Trophoblast cell (in vitro differentiated cells and primary cell): ENCODE results near the gene NFKBIB.

Experiments
- DNase-seq, 2 donors: peaks; one replicate each; pipeline ENCODE4 v3.0.0-alpha.2; 2016
- H2AFZ ChIP-seq: 2 replicates; pipeline ENCODE4 v1.6.1; 2013; ENCODE audit warnings: low read length, moderate library complexity, mild to moderate bottlenecking; ENCODE audit not compliant: insufficient read depth, poor library complexity
- H2AK5ac ChIP-seq: 2 replicates; pipeline ENCODE4 v1.6.1; 2013; ENCODE audit warnings: mild to moderate bottlenecking, low read length
- H2BK120ac ChIP-seq: 2 replicates; pipeline ENCODE4 v1.6.1; 2013; ENCODE audit warnings: low read length, mild to moderate bottlenecking, moderate library complexity; ENCODE audit not compliant: insufficient read depth, poor library complexity
- H2BK12ac ChIP-seq: 2 replicates; pipeline ENCODE4 v1.6.1; 2013; ENCODE audit warnings: mild to moderate bottlenecking, low read length, moderate library complexity
- H2BK5ac ChIP-seq: 2 replicates; pipeline ENCODE4 v1.6.1; 2013; ENCODE audit warnings: low read length, low read depth, moderate library complexity, mild to moderate bottlenecking; ENCODE audit not compliant: poor library complexity
- H3K14ac ChIP-seq: 2 replicates; pipeline ENCODE4 v1.6.1; 2013; ENCODE audit warnings: mild to moderate bottlenecking, low read length
- H3K18ac ChIP-seq: 2 replicates; pipeline ENCODE4 v1.6.1; 2013; ENCODE audit warnings: mild to moderate bottlenecking, low read length
- H3K23ac ChIP-seq: 2 replicates; pipeline ENCODE4 v1.6.1; 2013; ENCODE audit warnings: low read length
- H3K27ac ChIP-seq: 2 replicates; pipeline ENCODE4 v1.5.1; 2013; ENCODE audit warnings: low read depth, mild to moderate bottlenecking, inconsistent platforms, low read length, moderate library complexity
- H3K27me3 ChIP-seq: 2 replicates; pipeline ENCODE4 v1.6.1; 2013; ENCODE audit warnings: inconsistent platforms, mild to moderate bottlenecking, low read length, moderate library complexity; ENCODE audit not compliant: insufficient read depth
- H3K36me3 ChIP-seq, 2 experiments: 1 replicate in 1 of 2; 2 replicates in 1 of 2; pipeline ENCODE4 v1.6.1; 2013; ENCODE audit warnings: low read length in 2 of 2, mild to moderate bottlenecking in 2 of 2, moderate library complexity in 1 of 2; ENCODE audit not compliant: insufficient read depth in 2 of 2, control insufficient read depth in 1 of 2
- H3K4ac ChIP-seq: 2 replicates; pipeline ENCODE4 v1.6.1; 2013; ENCODE audit warnings: low read depth, mild to moderate bottlenecking, low read length, moderate library complexity
- H3K4me1 ChIP-seq, 2 experiments: 1 replicate in 1 of 2; 2 replicates in 1 of 2; pipeline ENCODE4 v1.6.1; 2013; ENCODE audit warnings: low read length in 2 of 2, mild to moderate bottlenecking in 2 of 2, moderate library complexity in 1 of 2; ENCODE audit not compliant: insufficient read depth in 2 of 2, control insufficient read depth in 1 of 2
- H3K4me2 ChIP-seq: 2 replicates; pipeline ENCODE4 v1.6.1; 2013; ENCODE audit warnings: inconsistent platforms, mild to moderate bottlenecking, low read length, moderate library complexity
- H3K4me3 ChIP-seq: 2 replicates; pipeline ENCODE4 v1.5.1; 2013; ENCODE audit warnings: mild to moderate bottlenecking, low read depth, low read length, inconsistent platforms
- H3K79me1 ChIP-seq: one replicate; pipeline ENCODE4 v1.6.1; 2013; ENCODE audit warnings: low read length
- H3K79me2 ChIP-seq: 2 replicates; pipeline ENCODE4 v1.6.1; 2013; ENCODE audit warnings: low read length, mild to moderate bottlenecking; ENCODE audit not compliant: control insufficient read depth, insufficient read depth, poor library complexity
- H3K9ac ChIP-seq: 2 replicates; pipeline ENCODE4 v1.6.1; 2013; ENCODE audit warnings: mild to moderate bottlenecking, low read length
- H3K9me3 ChIP-seq: 2 replicates; pipeline ENCODE4 v1.6.1; 2013; ENCODE audit warnings: low read depth, mild to moderate bottlenecking, control low read depth, inconsistent platforms, low read length; ENCODE audit not compliant: insufficient read depth
- H4K12ac ChIP-seq: 2 replicates; pipeline ENCODE4 v1.6.1; 2013; ENCODE audit warnings: low read depth, mild to moderate bottlenecking, low read length, moderate library complexity
- H4K8ac ChIP-seq: 2 replicates; pipeline ENCODE4 v1.6.1; 2013; ENCODE audit warnings: low read depth, mild to moderate bottlenecking, low read length, moderate library complexity
- H4K91ac ChIP-seq: one replicate; pipeline ENCODE4 v1.6.1; 2013; ENCODE audit warnings: low read depth, mild to moderate bottlenecking, low read length, moderate library complexity
- WGBS: extraction: QIAGEN DNeasy Blood & Tissue Kit; methylation state at CpG from one replicate; pipeline ENCODE4 v1.1.7; 2013; ENCODE audit warnings: missing lambda C conversion rate; ENCODE audit not compliant: insufficient read length, insufficient coverage; ENCODE audit errors: extremely low coverage; 5-methylcytosine and 5-hydroxymethylcytosine counted together

The NFKBIB gene

GRCh38 chr19:38904581-38905539 lies 5.1 kb downstream of the NFKBIB start:
- no peak overlapping the region for H4K8ac ChIP-seq
- H3K79me2 ChIP-seq, result peaks cover 2% of the 10 kb centered on the region
- peaks cover 2% of the 10 kb centered on the region for H3K79me1 ChIP-seq
- no peak overlapping the region for H3K27ac ChIP-seq
- no peak overlapping the region for H3K4me3 ChIP-seq
- H2BK120ac ChIP-seq, result no peak overlapping the region
- H3K9ac ChIP-seq, result no peak overlapping the region
- no peak overlapping the region for H2AK5ac ChIP-seq
- H4K12ac ChIP-seq, result no peak overlapping the region
- no peak for DNase-seq
- H3K18ac ChIP-seq, result no peak overlapping the region
- no CpG with 5 or more reads among the region's 35 CpGs for WGBS
- H3K36me3 ChIP-seq, result peaks cover 23 to 27% of the 10 kb centered on the region in 2 experiments
- no peak overlapping the region for H3K4me2 ChIP-seq
- no peak overlapping the region for H3K4ac ChIP-seq
- H2BK5ac ChIP-seq, result no peak overlapping the region
- no peak overlapping the region for H3K23ac ChIP-seq
- H4K91ac ChIP-seq, result no peak overlapping the region
- no peaks in the 10 kb centered on the region for H3K27me3 ChIP-seq
- H3K14ac ChIP-seq, result no peak overlapping the region
- H3K9me3 ChIP-seq, result peaks cover 7% of the 10 kb centered on the region
- H2BK12ac ChIP-seq, result no peak overlapping the region
- H3K4me1 ChIP-seq, result no peaks in the 10 kb centered on the region
- no peak overlapping the region for H2AFZ ChIP-seq

DNA sequence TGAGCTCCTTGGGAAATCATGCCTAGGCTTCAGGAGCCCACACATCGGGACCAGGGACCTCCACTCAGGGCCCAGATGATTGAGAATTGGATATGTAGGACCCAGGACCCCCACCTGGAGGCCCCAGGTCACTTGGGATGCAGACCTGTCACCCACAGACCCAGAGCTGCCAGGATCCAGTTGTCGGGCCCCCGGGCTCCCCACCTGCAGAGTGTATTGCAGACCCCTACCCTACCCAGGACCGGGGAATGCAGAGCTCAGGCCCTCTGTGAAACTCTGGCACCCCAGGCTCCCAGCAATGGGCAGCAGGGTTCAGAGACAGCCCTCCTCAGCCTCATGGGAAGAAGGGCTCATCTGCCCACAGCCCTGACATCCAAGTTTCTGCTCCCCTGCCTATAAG lies 5.9 kb downstream of the NFKBIB start:
- no peak overlapping the region for H4K8ac ChIP-seq
- peaks cover 7% of the 10 kb centered on the region for H3K9me3 ChIP-seq
- no peak overlapping the region for H2BK120ac ChIP-seq
- H3K4me3 ChIP-seq, result no peak overlapping the region
- H3K14ac ChIP-seq, result no peak overlapping the region
- H2AFZ ChIP-seq, result no peak overlapping the region
- H3K4me2 ChIP-seq, result no peak overlapping the region
- H2BK12ac ChIP-seq, result no peak overlapping the region
- no peak overlapping the region for H4K12ac ChIP-seq
- no peak overlapping the region for H3K9ac ChIP-seq
- H3K4me1 ChIP-seq, result no peaks in the 10 kb centered on the region
- peaks cover 23 to 27% of the 10 kb centered on the region in 2 experiments for H3K36me3 ChIP-seq
- H3K27ac ChIP-seq, result no peak overlapping the region
- H3K4ac ChIP-seq, result no peak overlapping the region
- no peak overlapping the region for H4K91ac ChIP-seq
- DNase-seq, result no peak
- H3K79me2 ChIP-seq, result no peaks in the 10 kb centered on the region
- H3K23ac ChIP-seq, result no peak overlapping the region
- H2BK5ac ChIP-seq, result no peak overlapping the region
- no peak overlapping the region for H3K18ac ChIP-seq
- no CpG with 5 or more reads among the region's 4 CpGs for WGBS
- H3K27me3 ChIP-seq, result no peaks in the 10 kb centered on the region
- H2AK5ac ChIP-seq, result no peak overlapping the region
- H3K79me1 ChIP-seq, result no peaks in the 10 kb centered on the region

DNA sequence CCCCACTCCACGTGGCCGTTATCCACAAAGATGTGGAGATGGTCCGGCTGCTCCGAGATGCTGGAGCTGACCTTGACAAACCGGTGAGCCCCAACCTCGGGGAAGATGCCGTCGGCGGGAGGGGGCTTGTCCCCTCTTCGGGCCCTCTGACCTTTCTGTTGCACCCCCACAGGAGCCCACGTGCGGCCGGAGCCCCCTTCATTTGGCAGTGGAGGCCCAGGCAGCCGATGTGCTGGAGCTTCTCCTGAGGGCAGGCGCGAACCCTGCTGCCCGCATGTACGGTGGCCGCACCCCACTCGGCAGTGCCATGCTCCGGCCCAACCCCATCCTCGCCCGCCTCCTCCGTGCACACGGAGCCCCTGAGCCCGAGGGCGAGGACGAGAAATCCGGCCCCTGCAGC lies 7.5 kb downstream of the NFKBIB start:
- H3K18ac ChIP-seq, result no peak overlapping the region
- WGBS, result no CpG with 5 or more reads among the region's 29 CpGs
- H4K8ac ChIP-seq, result no peak overlapping the region
- H3K9ac ChIP-seq, result no peak overlapping the region
- H3K79me2 ChIP-seq, result no peaks in the 10 kb centered on the region
- no peaks in the 10 kb centered on the region for H3K79me1 ChIP-seq
- no peak overlapping the region for H2AK5ac ChIP-seq
- H3K4me3 ChIP-seq, result no peak overlapping the region
- H2BK12ac ChIP-seq, result no peak overlapping the region
- no peak overlapping the region for H3K4me2 ChIP-seq
- H3K27me3 ChIP-seq, result no peaks in the 10 kb centered on the region
- H3K23ac ChIP-seq, result no peak overlapping the region
- no peak overlapping the region for H4K91ac ChIP-seq
- no peak overlapping the region for H2AFZ ChIP-seq
- no peak overlapping the region for H3K14ac ChIP-seq
- H3K4me1 ChIP-seq, result no peaks in the 10 kb centered on the region
- no peak overlapping the region for H2BK5ac ChIP-seq
- no peak overlapping the region for H2BK120ac ChIP-seq
- no peak overlapping the region for H3K27ac ChIP-seq
- no peak overlapping the region for H4K12ac ChIP-seq
- DNase-seq, result no peak
- no peak overlapping the region for H3K4ac ChIP-seq
- H3K9me3 ChIP-seq, result peaks cover 5% of the 10 kb centered on the region
- peaks cover 23 to 27% of the 10 kb centered on the region in 2 experiments for H3K36me3 ChIP-seq

GRCh38 chr19:38907670-38908069 lies 7.9 kb downstream of the NFKBIB start:
- peaks cover 23 to 27% of the 10 kb centered on the region in 2 experiments for H3K36me3 ChIP-seq
- WGBS, result no CpG with 5 or more reads among the region's 12 CpGs

More at GRCh38 chr19:38907670-38908069, 7.9 kb downstream of the NFKBIB start:
- Histone ChIP-seq H4K91ac (no peak overlapping the region), H3K4me2 (no peak overlapping the region), H3K23ac (no peak overlapping the region), H2BK5ac (no peak overlapping the region), H2BK12ac (no peak overlapping the region), H3K4me1 (no peaks in the 10 kb centered on the region), H3K79me1 (no peaks in the 10 kb centered on the region), H4K8ac (no peak overlapping the region), H2BK120ac (no peak overlapping the region), H3K14ac (no peak overlapping the region), H3K27me3 (no peaks in the 10 kb centered on the region), H2AFZ (no peak overlapping the region), H3K4me3 (no peak overlapping the region), H4K12ac (no peak overlapping the region), H3K79me2 (no peaks in the 10 kb centered on the region), H2AK5ac (no peak overlapping the region), H3K9ac (no peak overlapping the region), H3K9me3 (peaks cover 5% of the 10 kb centered on the region), H3K4ac (no peak overlapping the region), H3K27ac (no peak overlapping the region), H3K18ac (no peak overlapping the region)
- DNase-seq, result no peak
